Erythroblast (primary cell): ENCODE data around the gene C12orf75.

ENCODE experiments used
- GATA1 ChIP-seq: IDR thresholded peaks from 2 replicates; pipeline ENCODE4 v1.6.1; 2011; ENCODE audit warnings: low read depth, mild to moderate bottlenecking, control low read depth, low read length, moderate library complexity
- POLR2A ChIP-seq: IDR thresholded peaks from 2 replicates; pipeline ENCODE4 v1.6.1; 2011; ENCODE audit warnings: mild to moderate bottlenecking, low read length

GRCh38 chr12:105331805-105332251 is 1.3 kb downstream of the C12orf75 start:
- TF ChIP-seq POLR2A (no peak), GATA1 (no peak)
